Neural progenitor cell (in vitro differentiated cells): ENCODE data around the gene ZNF556. TPM values are rescaled to one million over a fixed set of nuclear protein-coding genes. Genes with fewer than 3 reads are reported as not detected.

Experiments used
- DNase-seq: peaks from one replicate; pipeline ENCODE4 v3.0.0-alpha.2; 2016; ENCODE audit warnings: low spot score
- H2AFZ ChIP-seq: fragments of 200-600 bp; sonication (generic); replicated peaks from 2 replicates; pipeline ENCODE4 v1.6.1; 2016; ENCODE audit warnings: antibody characterized with exemption
- H3F3A ChIP-seq: fragments of 200-600 bp; sonication (generic); 2 replicates; pipeline ENCODE4 v1.6.1; 2016; ENCODE audit warnings: antibody characterized with exemption, low read depth
- H3K27ac ChIP-seq: fragments of 200-600 bp; sonication (generic); 2 replicates; pipeline ENCODE4 v1.5.1; 2016; ENCODE audit warnings: mild to moderate bottlenecking
- H3K27me3 ChIP-seq: fragments of 200-600 bp; sonication (generic); 2 replicates; pipeline ENCODE4 v1.6.1; 2016; ENCODE audit warnings: mild to moderate bottlenecking, moderate library complexity
- H3K36me3 ChIP-seq: fragments of 200-600 bp; sonication (generic); 2 replicates; pipeline ENCODE4 v1.5.1; 2016
- H3K4me1 ChIP-seq: fragments of 200-600 bp; sonication (generic); 2 replicates; pipeline ENCODE4 v1.6.1; 2016; ENCODE audit warnings: mixed run types
- H3K4me2 ChIP-seq: fragments of 200-600 bp; sonication (generic); 2 replicates; pipeline ENCODE4 v1.6.1; 2016
- H3K4me3 ChIP-seq: fragments of 200-600 bp; sonication (generic); 2 replicates; pipeline ENCODE4 v1.5.1; 2016
- H3K79me2 ChIP-seq: fragments of 200-600 bp; sonication (generic); 2 replicates; pipeline ENCODE4 v1.6.1; 2016; ENCODE audit warnings: low read depth
- H3K9ac ChIP-seq: fragments of 200-600 bp; sonication (generic); 2 replicates; pipeline ENCODE4 v1.6.1; 2016
- H3K9me3 ChIP-seq: fragments of 200-600 bp; sonication (generic); 2 replicates; pipeline ENCODE4 v1.5.1; 2016; ENCODE audit warnings: low read depth
- H4K20me1 ChIP-seq: fragments of 200-600 bp; sonication (generic); 2 replicates; pipeline ENCODE4 v1.6.1; 2016; ENCODE audit warnings: low read depth
- H3K27ac Mint-ChIP-seq: 3 replicates; pipeline ENCODE4 v1.8.0; 2021; ENCODE audit warnings: mixed read lengths
- H3K27me3 Mint-ChIP-seq: 2 replicates; pipeline ENCODE4 v1.8.0; 2022; ENCODE audit warnings: low read depth, mild to moderate bottlenecking, inconsistent platforms, moderate library complexity, mixed read lengths; ENCODE audit not compliant: insufficient read depth
- H3K36me3 Mint-ChIP-seq: 3 replicates; pipeline ENCODE4 v1.8.0; 2021; ENCODE audit warnings: mixed read lengths
- H3K4me1 Mint-ChIP-seq: 3 replicates; pipeline ENCODE4 v1.8.0; 2021; ENCODE audit warnings: mixed read lengths
- H3K4me3 Mint-ChIP-seq: 3 replicates; pipeline ENCODE4 v1.8.0; 2021; ENCODE audit warnings: mild to moderate bottlenecking, moderate library complexity, mixed read lengths
- H3K9me3 Mint-ChIP-seq: 3 replicates; pipeline ENCODE4 v1.8.0; 2020; ENCODE audit warnings: mixed read lengths
- CTCF ChIP-seq: fragments of 200-600 bp; sonication (generic); IDR thresholded peaks from 2 replicates; pipeline ENCODE4 v1.5.1; 2017; ENCODE audit warnings: antibody characterized with exemption, mild to moderate bottlenecking
- EZH2 ChIP-seq: fragments of 200-600 bp; sonication (generic); IDR thresholded peaks from 2 replicates; pipeline ENCODE4 v1.6.1; 2017; ENCODE audit warnings: antibody characterized with exemption, mild to moderate bottlenecking, moderate library complexity
- EZH2phosphoT487 ChIP-seq: fragments of 200-600 bp; sonication (generic); IDR thresholded peaks from 2 replicates; pipeline ENCODE4 v1.6.1; 2017; ENCODE audit warnings: antibody characterized with exemption
- total RNA-seq: library from RNA; depleted of rRNA; stranded (reverse); fragments of >200 nt; gene quantifications from 2 replicates; pipeline ENCODE4 v1.2.3, GENCODE V29; 2015; ENCODE audit warnings: low replicate concordance

The ZNF556 gene
- 0.25 TPM in 1 of 2 replicates, not detected in the other for total RNA-seq

GRCh38 chr19:2867025-2867991, at the start of gene ZNF556:
TSS of gene ZNF556 (plus strand) at chr19:2867335. CDS start at chr19:2867422, 87 bp downstream.
- H3K4me2 ChIP-seq: no peak within 1 kb of the TSS
- H3K36me3 Mint-ChIP-seq: peaks cover 2% of the 10 kb centered on the region
- peaks cover 4% of the 10 kb centered on the region for H3K27me3 Mint-ChIP-seq
- no peaks in the 10 kb centered on the region for H3F3A ChIP-seq
- no peak within 1 kb of the TSS for H3K27ac Mint-ChIP-seq
- H3K4me3 ChIP-seq: no peak within 1 kb of the TSS
- H3K9me3 ChIP-seq: no peaks in the 10 kb centered on the region
- H3K27me3 ChIP-seq: no peaks in the 10 kb centered on the region
- TF ChIP-seq CTCF (no peak), EZH2 (no peak), EZH2phosphoT487 (no peak)
- no peak for DNase-seq
- H3K4me3 Mint-ChIP-seq: no peak within 1 kb of the TSS
- H3K9ac ChIP-seq: no peak within 1 kb of the TSS
- H2AFZ ChIP-seq: no peak within 1 kb of the TSS
- H3K36me3 ChIP-seq: no peaks in the 10 kb centered on the region
- peaks cover 50% of the 10 kb centered on the region for H3K9me3 Mint-ChIP-seq
- H3K4me1 ChIP-seq: no peaks in the 10 kb centered on the region
- H3K4me1 Mint-ChIP-seq: no peaks in the 10 kb centered on the region
- no peak within 1 kb of the TSS for H3K27ac ChIP-seq
- no peaks in the 10 kb centered on the region for H3K79me2 ChIP-seq
- H4K20me1 ChIP-seq: no peaks in the 10 kb centered on the region

- Mint-ChIP-seq H3K27ac (no peak within 1 kb of the TSS), H3K9me3 (peaks cover 5% of the 10 kb centered on the region), H3K36me3 (peaks cover 12% of the 10 kb centered on the region), H3K4me3 (peak within 1 kb of the TSS; percentile 94), H3K27me3 (peaks cover 6% of the 10 kb centered on the region), H3K4me1 (peaks cover 2% of the 10 kb centered on the region)
- H3K27me3 ChIP-seq: no peaks in the 10 kb centered on the region
- peak; percentile 100 for DNase-seq
- no peaks in the 10 kb centered on the region for H3K9me3 ChIP-seq
- peaks cover 7% of the 10 kb centered on the region for H4K20me1 ChIP-seq
- H3K36me3 ChIP-seq: no peaks in the 10 kb centered on the region
- H3K4me2 ChIP-seq: peak within 1 kb of the TSS; percentile 100
- peak within 1 kb of the TSS; percentile 66 for H3K9ac ChIP-seq
- H3K4me1 ChIP-seq: no peaks in the 10 kb centered on the region
- H3K4me3 ChIP-seq: peak within 1 kb of the TSS; percentile 95
- no peaks in the 10 kb centered on the region for H3F3A ChIP-seq
- H2AFZ ChIP-seq: peak within 1 kb of the TSS; percentile 78
- TF ChIP-seq EZH2: no peak
- peak; percentile 87 for TF ChIP-seq CTCF
- no peak for TF ChIP-seq EZH2phosphoT487
- H3K79me2 ChIP-seq: peaks cover 6% of the 10 kb centered on the region
- no peak within 1 kb of the TSS for H3K27ac ChIP-seq
Measured at GRCh38 chr19:2819540-2820111, 47.5 kb upstream of the ZNF556 start, which contains the start of gene ZNF554. TSS of gene ZNF554 (plus strand) at chr19:2819868. CDS start at chr19:2820072, 204 bp downstream.

- Histone ChIP-seq H3K4me1 (no peaks in the 10 kb centered on the region), H3K9me3 (no peaks in the 10 kb centered on the region), H3K27me3 (no peaks in the 10 kb centered on the region), H4K20me1 (peaks cover 2% of the 10 kb centered on the region), H3F3A (no peaks in the 10 kb centered on the region), H2AFZ (peak overlapping the region; percentile 78), H3K79me2 (peaks cover 6% of the 10 kb centered on the region), H3K27ac (no peak overlapping the region), H3K36me3 (no peaks in the 10 kb centered on the region), H3K9ac (peak overlapping the region; percentile 66), H3K4me2 (peak overlapping the region; percentile 100), H3K4me3 (peak overlapping the region; percentile 95)
- peak; percentile 71 for DNase-seq
- peaks cover 6% of the 10 kb centered on the region for H3K27me3 Mint-ChIP-seq
- TF ChIP-seq EZH2phosphoT487 (no peak), CTCF (no peak)
- H3K4me1 Mint-ChIP-seq: peaks cover 2% of the 10 kb centered on the region
- H3K27ac Mint-ChIP-seq: no peak overlapping the region
- H3K9me3 Mint-ChIP-seq: peaks cover 6% of the 10 kb centered on the region
- H3K4me3 Mint-ChIP-seq: peak overlapping the region; percentile 94
- H3K36me3 Mint-ChIP-seq: peaks cover 14% of the 10 kb centered on the region
Measured at GRCh38 chr19:2820112-2820702, 46.9 kb upstream of the ZNF556 start.
